Urothelium cell line (cell line): ENCODE results near the gene LRRC56.
"Not testable (repeated sequence)": the region's sequence is repeated elsewhere in the genome, so short reads cannot be mapped to it uniquely, and the experiment has no call there.

Source experiments
- DNase-seq: peaks from one replicate; pipeline ENCODE4 v3.0.0; 2011; ENCODE audit warnings: low spot score, mixed read lengths
- FAIRE-seq: peaks from 2 replicates; lab custom pipeline; 2011; peaks lifted over from hg19 to GRCh38; lab: Jason Lieb, UNC

Gene LRRC56

DNA sequence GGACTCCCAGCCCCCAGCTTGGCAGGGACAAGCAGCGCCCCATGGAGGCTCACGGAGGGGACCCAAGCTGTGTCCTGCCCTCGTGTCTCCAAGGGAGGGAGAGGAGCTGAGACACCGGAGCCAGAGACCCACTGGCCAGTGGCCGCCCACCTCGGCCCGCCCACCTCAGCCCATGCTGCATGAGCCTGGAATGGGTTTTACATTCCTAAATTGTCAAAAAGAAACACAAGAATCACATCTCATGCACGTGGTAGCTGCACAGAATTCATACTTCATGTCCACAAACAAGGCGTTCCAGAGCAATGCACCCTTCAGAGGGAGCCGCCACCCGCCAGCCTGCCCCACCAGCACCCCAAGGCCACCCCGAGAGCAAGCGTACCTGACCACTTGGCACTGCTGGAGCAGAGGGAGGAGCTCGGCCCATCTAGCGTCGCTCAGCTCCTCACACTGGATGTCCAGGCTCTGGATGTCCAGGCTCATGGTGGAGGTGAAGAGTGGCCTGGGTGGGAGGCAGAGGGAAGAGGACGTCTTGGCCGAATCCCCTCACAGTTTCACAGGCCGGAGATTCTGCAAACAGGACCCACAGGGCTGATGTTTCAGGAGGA lies 35.5 kb upstream of the LRRC56 start:
- FAIRE-seq = no peak
- DNase-seq = no peak

DNA sequence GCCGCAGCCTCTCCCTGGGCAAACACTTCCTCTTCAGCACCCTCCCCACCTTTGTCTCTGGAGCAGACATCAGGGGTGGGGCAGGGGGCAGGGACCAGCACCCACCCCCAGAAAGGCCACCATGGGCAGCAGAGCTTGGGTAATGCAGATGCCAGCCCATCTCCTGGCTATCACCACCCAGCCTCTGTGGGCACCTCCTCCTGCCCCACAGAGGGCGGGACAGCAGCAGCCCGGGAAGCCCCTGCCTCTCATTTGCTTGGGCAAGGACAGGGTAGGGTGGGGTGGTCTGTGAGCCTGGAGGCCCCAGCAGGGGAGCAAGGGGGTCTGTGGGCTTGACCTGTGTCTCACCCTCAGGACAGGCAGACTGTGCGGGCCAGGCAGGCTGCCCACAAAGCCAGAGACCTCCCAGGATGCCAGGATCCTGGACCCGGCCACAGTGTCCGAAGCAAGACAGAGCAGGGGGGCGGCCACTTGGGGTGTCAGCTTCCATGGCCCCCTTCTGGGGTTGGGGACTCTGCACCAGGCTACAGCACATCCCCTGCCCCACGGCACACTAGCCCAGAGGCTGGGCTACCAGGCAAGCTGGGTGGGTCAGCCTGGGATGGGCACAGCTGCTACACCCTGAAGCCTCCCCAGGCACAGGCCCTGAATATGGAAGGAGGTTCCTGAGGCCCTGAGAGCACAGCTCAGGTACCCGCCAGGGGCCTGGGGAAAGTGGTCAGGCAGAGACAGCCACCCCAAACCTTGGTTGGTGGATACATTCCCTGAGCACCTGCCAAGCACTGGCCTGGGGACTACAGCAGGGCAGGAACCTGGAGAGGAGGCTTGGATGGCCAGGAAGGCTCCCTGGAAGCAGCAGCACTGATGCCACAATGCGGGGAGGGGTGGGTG lies 34.8 kb upstream of the LRRC56 start:
- FAIRE-seq (no peak), DNase-seq (no peak)

DNA sequence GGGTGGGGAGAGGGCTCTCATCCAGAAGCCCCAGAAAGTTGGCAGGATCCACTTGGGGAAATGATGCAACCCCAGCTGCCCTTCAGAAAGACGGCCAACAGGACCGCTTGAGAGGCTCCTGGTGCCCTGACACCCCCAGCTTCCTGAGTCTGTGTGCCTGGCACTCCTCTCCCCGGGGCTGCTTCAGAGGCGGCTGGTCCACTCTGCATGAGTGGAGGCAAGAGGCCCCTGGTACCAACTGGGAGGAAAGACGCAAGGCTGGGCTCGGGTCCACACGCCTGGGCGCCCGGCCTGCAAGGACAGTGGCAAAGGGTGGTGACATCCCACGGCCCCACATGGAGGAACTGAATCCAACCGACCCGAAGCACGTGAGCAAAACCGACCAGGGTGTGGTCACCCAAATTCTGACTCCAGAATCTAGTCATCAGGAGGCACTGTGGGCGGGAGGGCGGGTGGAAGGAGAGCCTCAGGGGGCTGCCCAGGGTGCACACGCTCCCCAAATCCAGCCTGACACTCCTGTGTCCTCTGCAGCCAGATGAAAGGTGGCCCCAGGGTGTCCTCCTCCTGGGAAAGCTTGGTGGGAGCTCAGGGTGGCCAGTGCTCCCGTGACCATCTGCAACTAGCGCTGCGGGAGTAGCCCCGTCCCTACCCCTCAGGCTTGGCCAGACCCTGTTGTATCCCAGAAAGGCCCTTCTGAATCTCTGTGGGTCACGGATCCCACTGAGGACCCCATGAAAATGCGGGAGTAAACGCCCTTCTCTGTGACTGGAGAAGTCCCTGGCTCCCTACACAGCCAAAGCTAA lies 33.9 kb upstream of the LRRC56 start:
- FAIRE-seq = no peak
- DNase-seq = no peak

DNA sequence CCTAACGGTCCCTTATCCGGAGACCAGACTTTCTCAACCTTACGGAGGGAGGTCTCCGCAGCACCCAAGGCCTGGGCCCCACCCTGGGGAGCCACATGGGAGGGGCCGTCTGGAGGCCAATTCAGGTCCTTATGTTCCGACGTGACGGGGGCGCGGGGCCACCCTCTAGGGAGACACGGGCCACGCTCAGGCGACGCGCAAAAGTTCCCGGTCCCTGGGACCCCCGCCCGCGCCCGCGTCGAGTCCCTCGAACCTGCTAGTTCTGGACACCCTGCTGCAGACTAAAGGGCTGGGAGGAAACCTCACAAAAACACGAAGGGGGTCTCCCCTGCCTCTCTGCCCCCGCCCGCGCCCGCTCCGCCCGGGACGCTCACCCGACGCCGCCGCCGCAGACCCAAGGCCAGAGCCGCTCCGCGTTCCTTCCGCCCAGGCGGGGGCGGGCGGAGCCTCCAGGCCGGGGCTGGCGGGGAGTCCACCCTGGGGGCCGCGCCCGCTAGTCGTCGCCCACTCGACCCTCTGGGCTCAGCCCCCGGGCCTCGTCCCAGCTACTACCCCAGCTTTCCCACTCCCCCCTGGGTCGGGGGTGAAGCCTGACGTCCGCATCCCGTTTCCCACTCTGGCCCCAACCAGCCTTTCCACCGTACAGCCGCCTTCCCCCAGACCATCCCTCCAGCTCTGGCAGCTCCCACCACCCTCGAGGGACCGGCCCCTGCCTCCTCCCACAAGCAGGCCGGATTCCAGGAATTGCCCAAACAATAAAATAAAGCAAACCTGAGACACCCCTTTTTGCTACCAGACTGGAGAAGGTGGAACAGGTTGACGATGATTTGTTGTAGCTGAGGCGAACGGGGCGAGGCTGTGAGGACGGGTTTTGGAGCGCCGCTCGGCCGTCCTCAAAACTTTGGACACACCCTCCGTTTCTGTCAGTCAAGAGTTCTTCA lies 33.0 kb upstream of the LRRC56 start:
- DNase-seq = no peak
- no peak for FAIRE-seq

DNA sequence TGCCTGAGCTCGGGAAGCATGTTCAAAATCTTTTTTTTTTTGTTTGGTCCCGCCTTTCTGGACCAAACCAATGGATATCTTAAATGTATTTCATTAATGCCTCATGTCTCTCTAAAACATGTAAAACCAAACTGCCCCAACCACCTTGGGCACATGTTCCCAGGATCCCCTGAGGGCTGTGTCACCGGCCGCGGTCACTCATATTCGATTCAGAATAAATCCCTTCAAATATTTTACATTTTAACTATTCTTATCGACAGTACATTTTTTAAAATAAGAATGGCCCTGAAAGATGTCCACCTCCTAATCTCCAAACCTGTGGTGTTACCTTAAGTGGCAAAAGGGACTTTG lies 32.4 kb upstream of the LRRC56 start:
- DNase-seq (no peak), FAIRE-seq (no peak)

GRCh38 chr11:506238-506994 lies 30.9 kb upstream of the LRRC56 start:
- DNase-seq (peak; percentile 96), FAIRE-seq (peak; percentile 98)

- FAIRE-seq (peak; percentile 72), DNase-seq (peak; percentile 97)
Measured at GRCh38 chr11:506995-507726, 30.2 kb upstream of the LRRC56 start, which contains the start of gene RNH1. TSS of gene RNH1 (minus strand) at chr11:507242. CDS start at chr11:502162, 5,080 bp downstream.

DNA sequence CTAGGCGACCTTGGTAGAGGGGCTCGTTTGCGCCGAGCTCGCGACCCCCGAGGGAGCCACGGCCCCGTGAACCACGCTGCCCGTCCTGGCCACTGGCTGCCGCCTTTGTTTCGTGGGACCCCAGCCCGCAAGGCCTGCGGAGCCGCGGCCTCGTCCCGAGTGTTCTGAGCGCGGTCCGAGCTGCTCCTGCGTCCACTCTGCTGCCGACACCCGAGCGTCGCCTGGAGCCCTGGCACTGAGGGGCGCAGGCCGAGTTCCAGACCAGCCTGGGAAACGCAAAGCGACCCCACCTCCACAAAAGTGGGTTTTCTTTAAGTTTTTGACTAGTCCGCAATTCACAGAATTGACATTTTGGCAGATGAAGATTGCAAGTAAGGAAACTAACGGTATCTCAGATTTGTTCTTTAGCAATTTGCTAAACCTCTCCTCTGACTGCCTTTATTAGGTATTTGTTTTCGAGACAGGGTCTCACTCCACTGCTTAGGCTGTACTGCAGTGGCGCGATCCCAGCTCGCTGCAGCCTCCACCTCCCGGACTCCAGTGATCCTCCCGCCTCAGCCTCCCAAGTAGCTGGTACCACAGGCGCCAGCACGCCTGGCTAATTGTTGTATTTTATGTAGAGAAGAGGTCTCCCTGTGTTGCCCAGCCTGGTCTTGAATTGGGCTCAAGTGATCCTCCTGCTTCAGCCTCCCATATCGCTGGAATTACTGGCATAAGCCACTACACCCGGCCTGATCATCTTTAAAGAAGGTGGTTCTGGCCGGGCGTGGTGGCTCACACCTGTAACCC lies 29.4 kb upstream of the LRRC56 start:
- FAIRE-seq (no peak), DNase-seq (no peak)

GRCh38 chr11:508956-509355 lies 28.4 kb upstream of the LRRC56 start:
- DNase-seq (no peak), FAIRE-seq (no peak)

DNA sequence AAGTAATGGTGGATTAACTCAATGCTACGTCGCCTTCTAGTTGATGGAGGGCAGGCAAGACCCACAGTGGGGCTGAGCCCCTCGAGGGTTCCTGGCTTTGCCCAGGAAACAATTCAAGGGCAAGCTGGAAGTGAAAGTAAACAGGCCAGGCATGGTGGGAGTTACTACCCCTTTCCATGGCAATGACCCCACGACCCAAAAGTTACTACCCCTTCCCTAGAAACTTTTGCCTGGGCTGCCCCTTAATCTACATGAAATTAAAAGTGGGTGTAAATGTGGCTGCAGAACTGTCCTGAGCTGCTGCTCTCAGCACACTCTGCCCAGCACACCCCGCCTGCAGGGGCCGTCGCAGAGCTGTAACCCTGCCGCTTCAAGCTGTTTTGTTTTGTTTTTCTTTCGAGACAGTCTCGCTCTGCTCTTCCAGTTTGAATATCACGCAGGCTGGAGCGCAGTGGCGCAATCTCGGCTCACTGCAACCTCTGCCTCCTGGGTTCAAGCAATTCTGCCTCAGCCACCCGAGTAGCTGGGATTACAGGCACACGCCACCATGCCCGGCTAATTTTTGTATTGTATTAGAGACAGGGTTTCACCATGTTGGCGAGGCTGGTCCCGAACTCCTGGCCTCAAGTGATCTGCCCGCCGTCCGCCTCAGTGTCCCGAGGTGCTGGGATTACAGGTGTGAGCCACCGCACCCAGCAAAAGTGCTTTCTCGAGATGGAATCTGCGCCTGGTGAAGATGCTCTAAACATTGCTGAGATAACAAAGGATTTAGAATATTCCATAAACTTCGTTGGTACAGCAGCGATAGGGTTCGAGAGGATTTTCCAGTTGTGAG lies 24.3 kb upstream of the LRRC56 start:
- no peak for FAIRE-seq
- DNase-seq = no peak

DNA sequence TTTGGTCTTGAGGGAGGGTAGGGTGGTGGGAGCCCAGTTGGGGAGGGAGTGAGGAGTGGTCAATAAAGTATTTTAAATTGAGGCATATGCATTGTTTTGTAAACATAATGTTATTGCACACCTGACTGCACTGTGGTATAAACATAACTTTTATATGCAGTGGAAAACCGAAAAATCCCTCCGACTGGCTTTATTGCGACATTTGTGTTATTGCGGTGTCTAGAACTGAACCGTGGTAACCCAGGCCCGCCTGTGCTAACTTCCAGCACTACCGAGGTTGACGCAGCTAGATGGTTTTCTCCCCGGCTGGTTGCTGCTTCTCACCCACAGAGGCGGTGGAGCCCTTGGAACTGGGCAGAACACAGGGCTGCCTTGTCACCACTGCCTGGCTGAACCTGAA lies 22.7 kb upstream of the LRRC56 start:
- FAIRE-seq (no peak), DNase-seq (no peak)

GRCh38 chr11:515131-515530 lies 22.2 kb upstream of the LRRC56 start:
- no peak for FAIRE-seq

GRCh38 chr11:516400-516799 lies 20.9 kb upstream of the LRRC56 start:
- no peak for FAIRE-seq
- no peak for DNase-seq

More at GRCh38 chr11:515131-515530, 22.2 kb upstream of the LRRC56 start:
- no peak for DNase-seq

- FAIRE-seq, DNase-seq: not testable (repeated sequence)
Measured at GRCh38 chr11:516918-517685, 20.2 kb upstream of the LRRC56 start.

GRCh38 chr11:518463-519202 lies 18.7 kb upstream of the LRRC56 start:
- DNase-seq = peak; percentile 87
- FAIRE-seq = no peak
